Neuronal stem cell (in vitro differentiated cells): Measurements from ENCODE around the gene LTN1.

ENCODE experiments used
- DNase-seq: peaks from one replicate; pipeline ENCODE4 v3.0.0-alpha.2; 2013; ENCODE audit warnings: low spot score
- H2AFZ ChIP-seq: one replicate; pipeline ENCODE4 v1.6.1; 2013; ENCODE audit warnings: mild to moderate bottlenecking, low read length, inconsistent platforms
- H2AK5ac ChIP-seq: 2 replicates; pipeline ENCODE4 v1.6.1; 2013; ENCODE audit warnings: low read depth, mild to moderate bottlenecking, inconsistent platforms, low read length, moderate library complexity, mixed read lengths
- H2BK120ac ChIP-seq: 2 replicates; pipeline ENCODE4 v1.6.1; 2013; ENCODE audit warnings: low read depth, mild to moderate bottlenecking, inconsistent platforms, low read length, moderate library complexity, mixed read lengths
- H2BK12ac ChIP-seq: one replicate; pipeline ENCODE4 v1.6.1; 2013; ENCODE audit warnings: low read length, inconsistent platforms
- H2BK15ac ChIP-seq: 2 replicates; pipeline ENCODE4 v1.6.1; 2013; ENCODE audit warnings: mild to moderate bottlenecking, low read length, inconsistent platforms, mixed read lengths
- H2BK5ac ChIP-seq: one replicate; pipeline ENCODE4 v1.6.1; 2013; ENCODE audit warnings: inconsistent platforms, mild to moderate bottlenecking, low read length, moderate library complexity
- H3K14ac ChIP-seq: one replicate; pipeline ENCODE4 v1.6.1; 2013; ENCODE audit warnings: low read length, inconsistent platforms
- H3K18ac ChIP-seq: 2 replicates; pipeline ENCODE4 v1.6.1; 2013; ENCODE audit warnings: low read length, inconsistent platforms
- H3K23ac ChIP-seq: 2 replicates; pipeline ENCODE4 v1.6.1; 2013; ENCODE audit warnings: low read depth, mild to moderate bottlenecking, mixed read lengths, low read length, inconsistent platforms; ENCODE audit not compliant: poor library complexity
- H3K27ac ChIP-seq: replicated peaks from 3 replicates; pipeline ENCODE4 v1.5.1; 2013; ENCODE audit warnings: low read length, inconsistent platforms
- H3K27me3 ChIP-seq, 3 experiments: 2 replicates each; pipeline ENCODE4 v1.6.1; 2013; ENCODE audit warnings: low read length in 3 of 3, mild to moderate bottlenecking in 2 of 3, inconsistent platforms in 1 of 3, low read depth in 1 of 3, mixed read lengths in 1 of 3, moderate library complexity in 1 of 3; ENCODE audit not compliant: control insufficient read depth in 3 of 3, insufficient read depth in 3 of 3
- H3K36me3 ChIP-seq, 2 donors: replicated peaks in 1 of 2; 2 replicates each; pipeline ENCODE4 v1.6.1; 2013; ENCODE audit warnings: low read length in 2 of 2; ENCODE audit not compliant: control insufficient read depth in 2 of 2, insufficient read depth in 2 of 2
- H3K4ac ChIP-seq: 2 replicates; pipeline ENCODE4 v1.6.1; 2013; ENCODE audit warnings: inconsistent platforms, mild to moderate bottlenecking, low read length, moderate library complexity
- H3K4me1 ChIP-seq, 2 donors: 1 replicate in 1 of 2; 2 replicates in 1 of 2; pipeline ENCODE4 v1.6.1; 2013; ENCODE audit warnings: low read length in 2 of 2, low read depth in 1 of 2; ENCODE audit not compliant: control insufficient read depth in 2 of 2, insufficient read depth in 1 of 2
- H3K4me2 ChIP-seq: one replicate; pipeline ENCODE4 v1.6.1; 2013; ENCODE audit warnings: mild to moderate bottlenecking, low read length, inconsistent platforms; ENCODE audit not compliant: insufficient read depth, poor library complexity, severe bottlenecking
- H3K4me3 ChIP-seq, 2 donors: 2 replicates each; pipeline ENCODE4 v1.5.1; 2013; ENCODE audit warnings: low read length in 2 of 2, mild to moderate bottlenecking in 2 of 2, inconsistent platforms in 1 of 2, moderate library complexity in 1 of 2
- H3K79me1 ChIP-seq: one replicate; pipeline ENCODE4 v1.6.1; 2013; ENCODE audit warnings: low read depth, mild to moderate bottlenecking, inconsistent platforms, low read length, moderate library complexity
- H3K9ac ChIP-seq: one replicate; pipeline ENCODE4 v1.6.1; 2013; ENCODE audit warnings: mild to moderate bottlenecking, low read depth, low read length, inconsistent platforms; ENCODE audit not compliant: poor library complexity
- H3K9me3 ChIP-seq, 2 donors: replicated peaks in 1 of 2; 2 replicates each; pipeline versions ENCODE3 to v1.6.1; 2013; ENCODE audit warnings: low read length in 2 of 2, mild to moderate bottlenecking in 2 of 2, inconsistent platforms in 1 of 2, low read depth in 1 of 2, mixed read lengths in 1 of 2, moderate library complexity in 1 of 2; ENCODE audit not compliant: control insufficient read depth in 2 of 2, insufficient read depth in 1 of 2
- H4K8ac ChIP-seq: one replicate; pipeline ENCODE4 v1.6.1; 2013; ENCODE audit warnings: low read depth, mild to moderate bottlenecking, inconsistent platforms, low read length, moderate library complexity
- H4K91ac ChIP-seq: one replicate; pipeline ENCODE4 v1.6.1; 2013; ENCODE audit warnings: low read length, low read depth, mild to moderate bottlenecking, inconsistent platforms; ENCODE audit not compliant: poor library complexity
- WGBS, 2 donors: extraction: QIAGEN DNeasy Blood & Tissue Kit; methylation state at CpG; one replicate each; pipeline ENCODE4 v1.1.7; 2013; ENCODE audit warnings: missing lambda C conversion rate in 2 of 2, mixed read lengths in 1 of 2; ENCODE audit not compliant: insufficient read length in 2 of 2, insufficient replicate concordance in 1 of 2; ENCODE audit errors: extremely low coverage in 2 of 2; 5-methylcytosine and 5-hydroxymethylcytosine counted together

Gene LTN1

DNA sequence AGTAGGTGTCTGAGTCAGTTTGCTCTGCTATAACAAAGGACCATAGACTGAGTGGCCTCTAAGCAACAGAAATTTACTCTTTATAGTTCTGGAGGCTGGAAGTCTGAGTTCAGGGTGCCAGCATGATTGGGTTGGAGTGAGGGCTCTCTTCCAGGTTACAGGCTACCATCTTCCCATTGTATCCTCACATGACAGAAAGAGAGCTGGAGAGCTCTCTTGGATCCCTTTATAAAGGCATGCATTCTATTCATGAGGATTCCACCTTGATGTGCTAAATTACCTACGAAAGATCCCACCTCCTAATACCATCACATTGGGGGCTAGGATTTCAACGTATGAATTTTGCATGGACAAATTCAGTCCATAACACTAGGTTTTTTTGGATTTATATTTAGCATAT is 79.6 kb downstream of the LTN1 start:
- H2AK5ac ChIP-seq: no peak overlapping the region
- no peak overlapping the region for H3K18ac ChIP-seq
- H3K79me1 ChIP-seq: no peaks in the 10 kb centered on the region
- DNase-seq: no peak
- H2AFZ ChIP-seq: no peak overlapping the region
- no peak overlapping the region for H2BK120ac ChIP-seq
- no peak overlapping the region for H3K4ac ChIP-seq
- H3K4me3 ChIP-seq: no peak overlapping the region
- H3K4me2 ChIP-seq: no peak overlapping the region
- no peak overlapping the region for H3K9ac ChIP-seq
- no peaks in the 10 kb centered on the region for H3K4me1 ChIP-seq
- H3K27ac ChIP-seq: no peak overlapping the region
- H4K91ac ChIP-seq: no peak overlapping the region
- no peak overlapping the region for H4K8ac ChIP-seq
- H3K23ac ChIP-seq: no peak overlapping the region
- no peak overlapping the region for H2BK15ac ChIP-seq
- H3K27me3 ChIP-seq: no peaks in the 10 kb centered on the region
- no peak overlapping the region for H3K14ac ChIP-seq
- H2BK12ac ChIP-seq: no peak overlapping the region
- H3K36me3 ChIP-seq: no peaks in the 10 kb centered on the region
- H2BK5ac ChIP-seq: no peak overlapping the region
- no peaks in the 10 kb centered on the region for H3K9me3 ChIP-seq
- no CpG with 5 or more reads among the region's 2 CpGs for WGBS, 2 donors

DNA sequence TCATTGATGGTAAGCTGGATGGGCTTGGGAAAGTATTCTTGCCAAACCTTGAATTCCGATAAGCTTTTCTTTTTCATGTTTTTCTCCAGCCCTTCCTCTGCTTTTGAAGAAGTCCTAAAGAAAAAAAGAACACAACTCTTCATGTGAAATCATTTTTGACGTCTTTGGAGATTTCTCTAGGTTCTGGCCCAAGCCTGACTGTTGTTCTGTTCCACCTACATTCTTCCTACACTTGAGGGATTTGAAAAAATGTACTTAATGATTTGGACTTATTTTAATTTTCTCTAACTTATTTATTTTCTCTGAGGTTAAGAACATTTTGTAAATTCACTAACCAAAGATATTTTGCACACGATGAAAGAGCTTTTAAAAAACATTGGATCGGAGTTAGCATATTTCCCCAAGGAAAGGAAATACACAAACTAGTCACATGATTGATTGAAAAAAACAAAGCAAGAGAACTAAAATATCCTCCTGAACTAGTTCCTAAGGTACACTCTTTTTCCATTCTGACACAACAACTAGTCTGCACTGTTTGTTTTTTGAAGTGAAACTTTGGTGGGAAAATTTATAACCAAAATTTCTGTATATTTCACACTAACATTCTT is 82.3 kb downstream of the LTN1 start:
- no peak overlapping the region for H2AFZ ChIP-seq
- H4K91ac ChIP-seq: no peak overlapping the region
- H3K4me1 ChIP-seq: no peaks in the 10 kb centered on the region
- no peak overlapping the region for H3K4me3 ChIP-seq
- H3K4ac ChIP-seq: no peak overlapping the region
- no peak overlapping the region for H2BK15ac ChIP-seq
- DNase-seq: no peak
- H3K14ac ChIP-seq: no peak overlapping the region
- no peaks in the 10 kb centered on the region for H3K79me1 ChIP-seq
- H2AK5ac ChIP-seq: no peak overlapping the region
- H3K18ac ChIP-seq: no peak overlapping the region
- WGBS, 2 donors: no CpG with 5 or more reads among the region's 4 CpGs
- no peak overlapping the region for H2BK5ac ChIP-seq
- no peak overlapping the region for H3K27ac ChIP-seq
- H3K4me2 ChIP-seq: no peak overlapping the region
- H3K36me3 ChIP-seq: no peaks in the 10 kb centered on the region
- H3K9me3 ChIP-seq: no peaks in the 10 kb centered on the region
- H3K9ac ChIP-seq: no peak overlapping the region
- peaks cover 0 to 4% (median 0%) of the 10 kb centered on the region in 3 experiments for H3K27me3 ChIP-seq
- no peak overlapping the region for H4K8ac ChIP-seq
- no peak overlapping the region for H3K23ac ChIP-seq
- H2BK12ac ChIP-seq: no peak overlapping the region
- H2BK120ac ChIP-seq: no peak overlapping the region

DNA sequence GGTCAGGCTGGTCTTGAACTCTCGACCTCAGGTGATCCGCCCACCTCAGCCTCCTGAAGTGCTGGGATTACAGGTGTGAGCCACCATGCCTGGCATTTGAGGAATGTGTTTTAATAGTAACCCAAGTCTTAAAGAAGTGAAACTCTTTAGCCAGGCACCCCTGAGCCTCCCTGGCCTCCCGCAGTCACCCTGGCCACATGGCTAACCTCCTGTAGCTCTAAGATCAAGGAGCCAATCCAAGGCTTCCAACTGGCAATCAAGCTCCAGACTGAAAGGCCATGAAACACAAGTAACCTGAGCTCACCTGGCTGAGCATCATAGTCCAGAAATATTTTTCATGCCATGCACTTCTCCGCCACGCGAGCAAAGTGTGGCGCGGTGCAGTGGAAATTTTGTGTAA is 84.3 kb downstream of the LTN1 start:
- no peaks in the 10 kb centered on the region for H3K36me3 ChIP-seq
- peaks cover 0 to 4% (median 0%) of the 10 kb centered on the region in 3 experiments for H3K27me3 ChIP-seq
- H3K4me3 ChIP-seq: no peak overlapping the region
- no peaks in the 10 kb centered on the region for H3K4me1 ChIP-seq
- no peak overlapping the region for H2BK12ac ChIP-seq
- no peak overlapping the region for H3K23ac ChIP-seq
- no peak overlapping the region for H3K14ac ChIP-seq
- H3K4me2 ChIP-seq: no peak overlapping the region
- H4K8ac ChIP-seq: no peak overlapping the region
- no peaks in the 10 kb centered on the region for H3K9me3 ChIP-seq
- no peak overlapping the region for H3K18ac ChIP-seq
- WGBS, 2 donors: no CpG with 5 or more reads among the region's 8 CpGs
- no peak for DNase-seq
- H3K79me1 ChIP-seq: no peaks in the 10 kb centered on the region
- H2BK15ac ChIP-seq: no peak overlapping the region
- H2AK5ac ChIP-seq: no peak overlapping the region
- H4K91ac ChIP-seq: no peak overlapping the region
- H2BK120ac ChIP-seq: no peak overlapping the region
- no peak overlapping the region for H3K27ac ChIP-seq
- no peak overlapping the region for H3K9ac ChIP-seq
- H2AFZ ChIP-seq: no peak overlapping the region
- H2BK5ac ChIP-seq: no peak overlapping the region
- H3K4ac ChIP-seq: no peak overlapping the region

DNA sequence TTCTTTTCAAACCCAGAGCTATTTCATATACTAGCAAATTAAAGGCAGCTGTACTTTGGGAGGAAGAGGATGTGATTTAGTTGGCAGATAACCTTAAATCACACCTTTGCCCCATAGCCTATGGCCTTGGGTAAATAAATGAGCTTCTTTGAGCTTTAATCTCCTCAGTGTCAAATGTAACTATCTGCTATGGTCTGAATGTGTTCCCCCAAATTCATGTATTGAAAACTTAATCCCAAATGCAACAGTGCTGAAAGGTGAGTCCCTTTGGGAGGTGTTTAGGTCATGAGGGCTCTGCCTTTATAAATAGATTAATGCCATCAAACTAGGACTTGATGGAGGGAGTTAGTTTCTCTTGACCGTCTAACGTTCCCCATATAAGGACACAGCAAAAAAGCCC is 85.8 kb downstream of the LTN1 start:
- Histone ChIP-seq H2BK120ac (no peak overlapping the region), H3K4me2 (no peak overlapping the region), H3K14ac (no peak overlapping the region), H3K9ac (no peak overlapping the region), H3K9me3 (no peaks in the 10 kb centered on the region), H2AFZ (no peak overlapping the region), H3K4me1 (no peaks in the 10 kb centered on the region), H2BK5ac (no peak overlapping the region), H3K4me3 (no peak overlapping the region), H3K36me3 (no peaks in the 10 kb centered on the region), H3K27ac (no peak overlapping the region), H3K27me3 (peaks cover 0 to 4% (median 0%) of the 10 kb centered on the region in 3 experiments), H3K23ac (no peak overlapping the region), H3K18ac (no peak overlapping the region), H3K4ac (no peak overlapping the region), H2BK12ac (no peak overlapping the region), H4K91ac (no peak overlapping the region), H3K79me1 (peaks cover 1% of the 10 kb centered on the region), H2AK5ac (no peak overlapping the region), H4K8ac (no peak overlapping the region), H2BK15ac (no peak overlapping the region)
- DNase-seq: no peak
- WGBS, 2 donors: no CpG with 5 or more reads among the region's 2 CpGs
